GM12801 (cell line): ENCODE data around the gene ENTPD3.

Source experiments
- CTCF ChIP-seq: IDR thresholded peaks from one replicate; pipeline ENCODE4 v1.5.1; 2011; ENCODE audit warnings: control low read depth; ENCODE audit not compliant: insufficient read length; ENCODE audit errors: extremely low read depth

ENTPD3 gene, protein sequence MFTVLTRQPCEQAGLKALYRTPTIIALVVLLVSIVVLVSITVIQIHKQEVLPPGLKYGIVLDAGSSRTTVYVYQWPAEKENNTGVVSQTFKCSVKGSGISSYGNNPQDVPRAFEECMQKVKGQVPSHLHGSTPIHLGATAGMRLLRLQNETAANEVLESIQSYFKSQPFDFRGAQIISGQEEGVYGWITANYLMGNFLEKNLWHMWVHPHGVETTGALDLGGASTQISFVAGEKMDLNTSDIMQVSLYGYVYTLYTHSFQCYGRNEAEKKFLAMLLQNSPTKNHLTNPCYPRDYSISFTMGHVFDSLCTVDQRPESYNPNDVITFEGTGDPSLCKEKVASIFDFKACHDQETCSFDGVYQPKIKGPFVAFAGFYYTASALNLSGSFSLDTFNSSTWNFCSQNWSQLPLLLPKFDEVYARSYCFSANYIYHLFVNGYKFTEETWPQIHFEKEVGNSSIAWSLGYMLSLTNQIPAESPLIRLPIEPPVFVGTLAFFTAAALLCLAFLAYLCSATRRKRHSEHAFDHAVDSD

DNA sequence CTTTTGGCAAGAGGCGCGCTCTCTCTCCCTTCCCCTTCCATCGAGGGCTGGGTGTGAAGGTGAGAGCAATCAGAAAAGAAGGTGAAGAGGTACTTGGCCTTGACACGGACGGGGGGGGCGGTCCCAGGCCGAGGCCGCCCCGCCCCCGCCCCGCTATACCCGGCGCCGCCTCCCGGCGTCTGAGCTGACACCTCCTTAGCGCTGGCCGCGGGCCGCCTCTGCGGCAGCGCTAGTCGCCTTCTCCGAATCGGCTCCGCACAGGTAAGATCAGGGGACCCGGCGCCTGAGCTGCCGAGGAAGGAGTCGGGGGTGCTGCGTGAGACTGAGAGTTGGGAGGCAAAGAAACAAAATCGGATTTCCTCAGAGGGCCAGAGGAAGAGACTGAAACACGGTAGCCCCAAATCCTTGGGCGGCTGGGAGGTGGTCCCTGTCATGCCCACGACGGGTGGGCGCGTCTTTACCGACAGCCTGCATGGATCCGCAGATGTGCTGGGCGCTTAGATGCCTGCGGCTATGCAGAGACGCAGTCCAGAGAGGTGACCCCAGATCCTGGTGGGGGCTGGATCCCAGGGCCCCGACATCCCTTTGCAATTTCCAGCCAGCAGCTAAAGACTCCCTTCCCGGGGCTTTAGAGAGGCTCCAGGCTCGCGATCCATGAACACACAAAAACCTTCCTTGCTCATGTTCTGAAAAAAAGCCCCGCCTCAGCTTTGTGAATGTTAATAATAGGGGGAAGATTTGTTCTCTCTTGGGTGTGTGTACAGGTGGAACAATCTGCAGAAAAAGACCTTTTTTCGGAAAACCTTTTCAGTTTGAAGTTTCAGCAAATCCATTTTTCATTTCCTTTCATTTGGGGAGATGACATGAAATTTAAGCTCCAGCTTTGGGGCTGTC lies at the start of gene ENTPD3:
Gene ENTPD3, plus strand, starts transcription at position 184 of the 894 bp plus-strand sequence. CDS start 874 bp downstream, outside the sequence.
- TF ChIP-seq CTCF: no peak

GRCh38 chr3:40339871-40340270 lies 47.1 kb upstream of the ENTPD3 start:
- no peak for TF ChIP-seq CTCF

GRCh38 chr3:40340541-40341170 lies 46.3 kb upstream of the ENTPD3 start:
- no peak for TF ChIP-seq CTCF

GRCh38 chr3:40341671-40342070 lies 45.3 kb upstream of the ENTPD3 start:
- TF ChIP-seq CTCF: no peak

DNA sequence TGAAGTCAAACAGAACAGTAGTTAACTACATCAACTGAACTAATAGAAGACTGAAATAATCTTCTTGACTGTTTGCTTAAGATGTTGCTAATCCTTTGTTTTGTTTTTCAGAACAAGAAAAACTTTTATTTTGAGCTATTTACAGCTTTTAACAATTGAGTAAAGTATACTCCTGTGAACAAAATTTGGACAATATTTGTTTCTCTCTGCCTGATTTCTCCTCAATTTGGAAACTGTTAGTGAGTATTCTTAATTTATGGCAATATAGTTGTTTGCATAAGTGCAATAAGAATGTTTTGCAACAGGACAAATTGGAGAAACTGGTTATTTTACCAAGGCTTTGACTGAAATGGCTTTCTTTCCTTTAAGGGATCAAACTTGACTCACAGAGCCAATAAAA lies 36.5 kb upstream of the ENTPD3 start:
- no peak for TF ChIP-seq CTCF

- TF ChIP-seq CTCF: no peak
Measured at GRCh38 chr3:40355410-40355809, 31.6 kb upstream of the ENTPD3 start.

DNA sequence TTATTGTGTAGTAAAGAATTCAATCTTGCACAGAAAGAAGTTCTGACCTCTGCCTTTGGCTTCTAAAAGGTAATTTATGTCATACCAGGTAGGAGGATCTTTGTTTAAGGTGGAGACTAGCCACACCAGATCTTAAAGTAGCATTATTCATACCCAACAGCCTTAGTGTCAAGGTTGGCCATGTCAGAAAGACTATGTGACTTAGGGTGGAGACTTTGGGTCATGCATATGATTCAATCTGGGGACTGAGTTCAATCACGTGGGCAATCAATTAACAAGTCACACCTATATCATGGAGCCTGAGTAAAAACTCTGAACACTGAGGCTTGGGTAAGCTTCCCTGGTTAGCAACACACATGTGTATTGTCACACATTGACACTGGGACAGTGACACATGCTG lies 28.5 kb upstream of the ENTPD3 start:
- no peak for TF ChIP-seq CTCF
